Immature natural killer cell (primary cell): ENCODE data around the gene GARIN3. TPM values are rescaled to one million over a fixed set of nuclear protein-coding genes. Genes with fewer than 3 reads are reported as not detected.

Experiments used
- DNase-seq, 3 donors: peaks; one replicate each; pipeline ENCODE4 v3.0.0; 2022; ENCODE audit warnings: mixed read lengths in 1 of 3
- H3K27ac Mint-ChIP-seq, 6 donors: one replicate each; pipeline ENCODE4 v1.8.0; 2020; ENCODE audit warnings: mixed read lengths in 6 of 6, mild to moderate bottlenecking in 5 of 6, inconsistent platforms in 4 of 6, moderate library complexity in 3 of 6
- H3K27me3 Mint-ChIP-seq, 3 donors: one replicate each; pipeline ENCODE4 v1.8.0; 2020 to 2021; ENCODE audit warnings: low read depth in 3 of 3, mild to moderate bottlenecking in 3 of 3, mixed read lengths in 3 of 3, moderate library complexity in 3 of 3, inconsistent platforms in 1 of 3
- H3K36me3 Mint-ChIP-seq, 3 donors: one replicate each; pipeline ENCODE4 v1.8.0; 2020; ENCODE audit warnings: mixed read lengths in 3 of 3, inconsistent platforms in 2 of 3, mild to moderate bottlenecking in 2 of 3
- H3K4me1 Mint-ChIP-seq, 2 donors: one replicate each; pipeline ENCODE4 v1.8.0; 2020; ENCODE audit warnings: inconsistent platforms in 2 of 2, mild to moderate bottlenecking in 2 of 2, mixed read lengths in 2 of 2, moderate library complexity in 1 of 2
- H3K4me3 Mint-ChIP-seq, 5 donors: one replicate each; pipeline ENCODE4 v1.8.0; 2020; ENCODE audit warnings: mild to moderate bottlenecking in 5 of 5, mixed read lengths in 5 of 5, inconsistent platforms in 3 of 5, moderate library complexity in 3 of 5
- H3K9me3 Mint-ChIP-seq, 6 donors: one replicate each; pipeline ENCODE4 v1.8.0; 2020; ENCODE audit warnings: mild to moderate bottlenecking in 6 of 6, mixed read lengths in 6 of 6, inconsistent platforms in 4 of 6, moderate library complexity in 3 of 6
- polyA plus RNA-seq, 3 donors: library from polyadenylated mRNA; unstranded; fragments of 300-500 nt; fragmentation: Illumina TruSeq; gene quantifications; one replicate each; pipeline ENCODE4 v1.2.3, GENCODE V29; 2021

Gene GARIN3
- polyA plus RNA-seq, 3 donors from 2014 or later: not detected

DNA sequence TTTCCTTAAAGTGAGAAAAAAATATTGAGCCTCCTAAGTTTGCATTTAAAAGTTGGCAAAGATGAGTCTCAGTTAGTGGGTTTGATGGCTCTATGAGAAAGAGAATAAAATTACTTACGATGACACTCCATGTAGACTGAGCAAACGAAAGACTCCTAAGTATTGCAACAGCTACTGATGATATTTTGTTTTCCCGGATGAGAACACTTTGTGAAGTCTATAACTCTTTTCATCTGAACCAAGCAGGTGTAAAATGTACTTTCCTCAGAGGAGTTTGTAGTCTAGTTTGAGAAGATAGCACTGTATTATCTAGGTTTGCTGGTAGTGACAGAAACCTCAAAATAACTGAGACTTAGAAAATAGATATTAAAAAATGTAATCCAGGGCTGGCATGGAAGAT lies 12.9 kb upstream of the GARIN3 start:
- peaks cover 11 to 13% (median 12%) of the 10 kb centered on the region in 3 donors for H3K36me3 Mint-ChIP-seq
- peak overlapping the region; percentile 93 to 99 (median 99) for H3K27ac Mint-ChIP-seq
- peak overlapping the region in 2 of 5 donors; percentile 22 to 49 for H3K4me3 Mint-ChIP-seq
- peaks cover 0 to 4% (median 0%) of the 10 kb centered on the region in 3 donors for H3K27me3 Mint-ChIP-seq
- no peaks in the 10 kb centered on the region for H3K9me3 Mint-ChIP-seq
- peaks cover 46 to 56% of the 10 kb centered on the region in 2 donors for H3K4me1 Mint-ChIP-seq
- DNase-seq: no peak

DNA sequence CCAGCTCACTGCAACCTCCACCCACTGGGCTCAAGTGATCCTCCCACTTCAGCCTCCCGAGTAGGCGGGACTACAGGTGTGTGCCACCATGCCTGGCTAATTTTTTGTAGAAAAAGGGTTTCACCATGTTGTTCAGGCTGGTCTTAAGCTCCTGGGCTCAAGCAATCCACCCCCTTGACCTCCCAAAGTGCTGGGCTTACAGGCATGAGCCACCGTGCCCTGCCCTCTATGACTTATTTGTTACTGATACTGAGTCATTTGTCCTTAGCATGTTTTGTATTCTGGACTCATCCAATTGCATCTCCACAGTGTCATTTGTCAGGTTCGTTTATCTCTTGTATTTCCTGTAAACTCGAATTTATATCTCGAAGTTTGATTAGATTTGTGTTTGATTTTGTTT lies 11.9 kb upstream of the GARIN3 start:
- Mint-ChIP-seq H3K27ac (peak overlapping the region; percentile 11 to 99 (median 98)), H3K4me1 (peaks cover 39 to 49% of the 10 kb centered on the region in 2 donors), H3K9me3 (no peaks in the 10 kb centered on the region), H3K4me3 (peak overlapping the region in 1 of 5 donors; percentile 38), H3K36me3 (peaks cover 3% of the 10 kb centered on the region in 3 donors), H3K27me3 (peaks cover 0 to 4% (median 0%) of the 10 kb centered on the region in 3 donors)
- DNase-seq: no peak

DNA sequence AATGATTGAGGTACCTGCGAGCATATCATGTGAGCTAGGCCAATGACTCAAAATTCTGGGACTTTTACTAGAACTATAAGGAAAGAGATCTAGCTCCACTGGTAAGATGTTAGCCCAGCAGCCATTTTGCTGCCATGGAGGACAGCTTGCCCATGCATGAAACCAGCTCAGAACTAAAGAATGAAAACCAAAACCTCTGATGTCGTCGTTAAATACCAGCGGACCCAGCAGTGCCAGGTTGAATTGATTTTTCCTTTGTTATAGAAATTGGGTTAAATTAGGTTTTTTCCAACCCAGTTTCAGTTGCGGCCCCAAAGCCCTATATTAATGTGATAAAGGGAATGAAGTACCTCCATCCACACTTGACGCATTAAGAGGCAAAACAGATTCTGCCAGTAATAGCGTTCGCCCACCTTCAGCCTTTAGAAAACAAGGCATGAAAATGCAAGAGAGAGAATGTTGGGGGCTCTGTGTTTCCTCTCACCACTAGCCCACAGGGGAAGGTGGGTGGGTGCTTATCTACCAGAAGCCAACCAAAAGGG lies 9.1 kb upstream of the GARIN3 start:
- no peaks in the 10 kb centered on the region for H3K9me3 Mint-ChIP-seq
- H3K27me3 Mint-ChIP-seq: no peaks in the 10 kb centered on the region
- H3K4me3 Mint-ChIP-seq: no peak overlapping the region
- peak overlapping the region in 1 of 6 donors; percentile 45 for H3K27ac Mint-ChIP-seq
- H3K36me3 Mint-ChIP-seq: no peaks in the 10 kb centered on the region
- H3K4me1 Mint-ChIP-seq: peaks cover 36 to 40% of the 10 kb centered on the region in 2 donors
- no peak for DNase-seq

DNA sequence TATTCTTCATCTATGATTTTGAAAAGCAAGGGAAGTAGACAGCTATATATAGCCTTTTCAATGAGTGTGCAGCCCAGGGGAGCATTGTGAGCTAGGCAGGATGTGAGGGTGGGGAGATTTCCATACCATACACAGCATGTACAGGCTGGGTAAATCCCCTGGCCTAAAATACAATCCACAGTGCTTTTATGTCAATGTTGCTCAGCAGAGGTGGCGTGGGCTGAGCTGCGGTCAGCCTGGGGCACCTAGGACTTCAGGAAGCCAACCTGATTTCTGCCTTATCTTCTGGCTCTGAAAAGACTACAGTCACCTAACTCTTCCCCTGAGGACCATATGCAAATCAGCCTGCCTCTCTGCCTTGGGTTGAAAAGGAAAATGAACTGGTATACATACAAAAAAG lies 6.3 kb upstream of the GARIN3 start:
- no peaks in the 10 kb centered on the region for H3K27me3 Mint-ChIP-seq
- H3K36me3 Mint-ChIP-seq: no peaks in the 10 kb centered on the region
- peaks cover 16 to 21% of the 10 kb centered on the region in 2 donors for H3K4me1 Mint-ChIP-seq
- peak; percentile 35 to 44 (median 39) for DNase-seq
- peak overlapping the region in 2 of 5 donors; percentile 14 to 57 for H3K4me3 Mint-ChIP-seq
- H3K9me3 Mint-ChIP-seq: no peaks in the 10 kb centered on the region
- peak overlapping the region; percentile 28 to 88 (median 74) for H3K27ac Mint-ChIP-seq

DNA sequence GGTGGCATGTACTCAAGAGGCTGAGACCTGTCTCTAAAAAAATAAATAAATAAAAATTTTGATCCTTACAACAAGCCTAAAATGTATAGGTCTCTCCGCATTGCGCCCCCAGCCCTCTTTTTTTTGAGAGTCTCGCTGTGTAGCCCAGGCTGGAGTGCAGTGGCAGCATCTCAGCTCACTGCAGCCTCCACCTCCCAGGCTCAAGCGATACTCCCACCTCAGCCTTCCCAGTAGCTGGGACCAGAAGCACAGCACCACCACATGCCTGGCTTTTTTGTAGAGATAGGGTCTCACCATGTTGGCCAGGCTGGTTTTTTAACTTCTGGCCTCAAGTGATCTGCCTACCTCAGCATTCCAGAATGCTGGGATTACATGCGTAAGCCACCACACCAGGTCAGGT lies 2.2 kb upstream of the GARIN3 start:
- Mint-ChIP-seq H3K27ac (no peak overlapping the region), H3K9me3 (no peaks in the 10 kb centered on the region)

DNA sequence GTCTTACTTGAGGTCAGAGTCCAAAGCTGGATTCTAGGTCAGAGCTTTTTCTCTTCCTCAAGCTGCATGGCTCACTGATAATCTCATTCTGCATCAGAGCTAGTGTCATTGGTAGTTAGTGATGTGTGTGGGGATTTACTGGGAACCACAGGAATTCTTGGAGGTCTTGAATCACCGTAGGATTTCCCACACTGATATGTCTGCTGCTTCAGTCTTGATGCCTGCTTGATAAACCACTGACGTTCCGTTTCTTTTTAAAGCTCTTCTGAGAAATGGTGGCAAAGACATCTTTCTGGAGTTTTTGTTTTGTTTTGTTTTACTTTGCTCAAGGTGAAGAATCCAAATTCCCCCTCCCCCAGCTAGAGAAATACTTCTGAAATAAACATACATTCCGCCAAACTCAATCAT lies 1.2 kb upstream of the GARIN3 start:
- no peaks in the 10 kb centered on the region for H3K36me3 Mint-ChIP-seq
- peaks cover 8 to 15% of the 10 kb centered on the region in 2 donors for H3K4me1 Mint-ChIP-seq
- no peak for DNase-seq
- H3K27me3 Mint-ChIP-seq: peaks cover 0 to 6% (median 4%) of the 10 kb centered on the region in 3 donors
- H3K4me3 Mint-ChIP-seq: peak overlapping the region in 1 of 5 donors; percentile 58
- H3K27ac Mint-ChIP-seq: peak overlapping the region in 1 of 6 donors; percentile 42
- H3K9me3 Mint-ChIP-seq: no peaks in the 10 kb centered on the region

More for the DNA sequence above, 2.2 kb upstream of the GARIN3 start:
- no peaks in the 10 kb centered on the region for H3K36me3 Mint-ChIP-seq
- peaks cover 17 to 25% of the 10 kb centered on the region in 2 donors for H3K4me1 Mint-ChIP-seq
- no peak for DNase-seq
- peaks cover 0 to 5% (median 2%) of the 10 kb centered on the region in 3 donors for H3K27me3 Mint-ChIP-seq
- H3K4me3 Mint-ChIP-seq: no peak overlapping the region

DNA sequence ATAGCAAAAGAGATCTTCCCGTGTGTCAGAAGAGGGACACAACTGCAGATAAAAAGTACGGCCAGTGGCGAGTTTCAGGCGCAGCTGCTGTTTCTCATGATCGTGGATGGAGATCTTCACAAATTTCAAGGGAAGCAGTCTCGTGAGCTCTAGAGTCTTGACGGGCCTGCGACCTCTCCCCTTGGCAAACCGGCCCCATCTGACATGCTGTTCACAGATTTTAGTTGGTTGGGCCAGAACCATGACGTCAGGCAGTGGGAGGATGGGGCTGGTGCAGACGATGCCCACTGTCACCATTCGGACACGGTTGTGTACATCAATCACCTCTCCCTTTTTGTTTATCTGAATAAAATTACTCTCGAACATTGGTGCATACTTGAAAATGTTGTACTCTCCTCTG lies 396 bp downstream of the GARIN3 start:
- no peaks in the 10 kb centered on the region for H3K36me3 Mint-ChIP-seq
- H3K9me3 Mint-ChIP-seq: no peaks in the 10 kb centered on the region
- DNase-seq: no peak
- H3K4me3 Mint-ChIP-seq: no peak overlapping the region
- H3K27ac Mint-ChIP-seq: no peak overlapping the region
- peaks cover 0 to 6% (median 4%) of the 10 kb centered on the region in 3 donors for H3K27me3 Mint-ChIP-seq
- peaks cover 2 to 8% of the 10 kb centered on the region in 2 donors for H3K4me1 Mint-ChIP-seq

DNA sequence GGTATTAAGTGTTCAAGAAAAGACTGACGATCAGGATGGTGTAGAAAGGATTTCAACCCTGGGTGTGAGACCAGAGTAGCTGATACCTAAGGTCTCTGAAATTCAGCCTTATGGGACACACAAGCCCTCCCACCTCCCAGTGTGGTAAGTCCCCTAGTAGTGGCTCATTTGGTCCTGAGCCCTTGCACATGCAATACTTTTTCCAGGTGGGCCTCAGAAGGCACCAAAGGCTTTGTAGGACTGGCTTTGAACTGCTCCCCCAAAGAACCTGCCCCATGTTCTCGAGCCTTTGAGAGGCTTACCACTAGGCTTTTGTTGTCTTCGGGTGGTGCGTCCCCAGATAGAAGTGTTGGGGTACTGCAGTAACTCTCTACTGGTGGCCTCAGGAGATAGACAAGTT lies 803 bp downstream of the GARIN3 start:
- Mint-ChIP-seq H3K27ac (no peak overlapping the region), H3K36me3 (no peaks in the 10 kb centered on the region), H3K9me3 (no peaks in the 10 kb centered on the region), H3K4me1 (peaks cover 2 to 8% of the 10 kb centered on the region in 2 donors), H3K4me3 (no peak overlapping the region), H3K27me3 (peaks cover 0 to 6% (median 4%) of the 10 kb centered on the region in 3 donors)
- DNase-seq: no peak

DNA sequence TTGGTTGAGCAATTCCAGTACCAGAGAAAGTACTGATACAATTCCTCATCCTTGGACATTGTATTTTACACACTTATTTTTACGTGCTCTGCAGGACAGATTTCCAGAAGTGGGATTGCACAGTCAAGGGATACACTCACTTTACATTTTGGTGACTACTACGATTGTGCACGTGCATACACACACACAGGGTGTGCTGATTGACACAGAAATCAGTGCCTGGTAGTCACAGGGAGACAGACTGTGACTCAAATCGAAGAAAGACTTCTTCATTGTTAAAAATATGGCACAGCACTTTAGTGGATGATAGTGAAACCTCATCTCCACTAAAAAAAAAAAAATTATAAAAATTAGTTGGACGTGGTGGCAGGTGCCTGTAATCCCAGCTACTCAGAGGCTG lies 1.5 kb downstream of the GARIN3 start:
- no peak for DNase-seq
- Mint-ChIP-seq H3K4me3 (no peak overlapping the region), H3K9me3 (no peaks in the 10 kb centered on the region), H3K27me3 (peaks cover 0 to 6% (median 4%) of the 10 kb centered on the region in 3 donors), H3K36me3 (no peaks in the 10 kb centered on the region), H3K4me1 (peaks cover 4 to 8% of the 10 kb centered on the region in 2 donors), H3K27ac (no peak overlapping the region)

DNA sequence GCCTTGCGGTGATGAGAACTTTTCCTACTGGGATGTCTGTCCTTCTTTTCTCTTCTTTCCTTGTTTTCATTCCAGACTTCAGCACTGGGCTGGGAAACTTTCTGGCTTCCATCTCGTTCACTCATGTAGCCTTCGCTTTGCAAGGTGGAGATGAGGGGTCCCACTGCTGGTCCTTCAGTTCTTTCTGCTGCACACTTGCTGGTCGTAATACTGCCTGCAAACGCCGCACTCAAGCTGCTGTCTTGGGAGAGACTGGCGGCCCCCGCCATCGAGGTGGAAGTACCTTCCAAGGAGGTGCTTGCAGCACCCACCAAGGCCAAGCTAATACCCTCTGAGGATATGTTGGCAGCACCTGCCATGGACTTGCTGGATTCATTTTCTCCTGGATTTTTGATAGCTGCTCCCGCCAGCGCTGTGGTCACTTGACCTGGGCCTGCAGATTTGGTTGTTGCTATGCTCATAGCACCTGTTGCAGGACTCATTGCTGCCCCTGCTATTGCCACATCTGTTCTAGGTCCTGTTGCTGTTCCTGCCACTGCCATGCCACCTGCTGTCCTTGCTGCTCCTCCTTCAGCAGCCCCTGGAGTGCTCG lies 3.0 kb downstream of the GARIN3 start:
- Mint-ChIP-seq H3K4me3 (no peak overlapping the region), H3K27me3 (peaks cover 2 to 6% (median 4%) of the 10 kb centered on the region in 3 donors), H3K4me1 (peaks cover 9 to 13% of the 10 kb centered on the region in 2 donors), H3K27ac (no peak overlapping the region), H3K9me3 (no peaks in the 10 kb centered on the region), H3K36me3 (no peaks in the 10 kb centered on the region)
- DNase-seq: no peak

DNA sequence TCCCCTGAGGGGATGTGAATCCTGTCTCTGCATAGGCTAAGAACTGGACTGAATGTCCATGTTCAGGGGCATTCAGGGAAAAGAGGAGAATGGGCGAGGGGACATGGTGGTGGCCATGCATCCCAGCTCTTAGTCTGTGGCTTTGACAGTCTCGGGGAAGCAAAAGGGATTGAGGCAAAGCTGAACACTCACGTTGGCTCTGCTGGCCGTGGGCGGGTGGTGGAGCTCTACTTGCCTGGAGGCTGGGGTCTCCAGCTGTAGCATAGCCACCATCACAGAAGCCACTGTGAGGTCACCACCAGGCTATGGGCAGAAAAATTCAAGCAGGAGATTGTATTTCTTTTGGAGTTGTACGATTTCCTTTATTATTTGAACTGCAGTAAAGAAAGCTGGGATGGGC lies 4.1 kb downstream of the GARIN3 start:
- Mint-ChIP-seq H3K27me3 (peaks cover 2 to 6% (median 4%) of the 10 kb centered on the region in 3 donors), H3K4me1 (peaks cover 5 to 8% of the 10 kb centered on the region in 2 donors), H3K27ac (no peak overlapping the region), H3K9me3 (no peaks in the 10 kb centered on the region), H3K36me3 (no peaks in the 10 kb centered on the region), H3K4me3 (no peak overlapping the region)
- no peak for DNase-seq

DNA sequence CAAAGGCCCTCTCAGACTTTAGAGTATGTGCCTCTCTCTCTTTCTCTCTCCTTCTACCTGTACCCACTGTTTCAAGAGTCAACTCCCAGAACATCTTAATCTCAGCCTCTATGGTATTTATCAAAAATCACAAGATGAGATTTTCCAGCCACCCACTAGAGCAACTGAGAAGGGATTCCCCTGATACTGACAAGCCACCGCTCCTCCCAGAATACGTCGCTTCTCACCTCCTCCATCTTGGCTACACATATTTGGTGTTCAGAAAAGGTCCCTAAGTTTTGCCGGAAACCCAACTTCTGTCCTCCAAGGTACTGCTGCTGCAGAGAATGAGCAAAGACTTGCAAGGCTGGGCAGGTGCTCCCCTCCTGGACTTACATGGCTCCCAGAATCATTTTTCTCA lies 6.1 kb downstream of the GARIN3 start:
- no peak for DNase-seq
- Mint-ChIP-seq H3K36me3 (no peaks in the 10 kb centered on the region), H3K27ac (peak overlapping the region in 1 of 6 donors; percentile 70), H3K27me3 (peaks cover 2 to 8% (median 2%) of the 10 kb centered on the region in 3 donors), H3K4me1 (peaks cover 10 to 14% of the 10 kb centered on the region in 2 donors), H3K4me3 (no peak overlapping the region), H3K9me3 (no peaks in the 10 kb centered on the region)

DNA sequence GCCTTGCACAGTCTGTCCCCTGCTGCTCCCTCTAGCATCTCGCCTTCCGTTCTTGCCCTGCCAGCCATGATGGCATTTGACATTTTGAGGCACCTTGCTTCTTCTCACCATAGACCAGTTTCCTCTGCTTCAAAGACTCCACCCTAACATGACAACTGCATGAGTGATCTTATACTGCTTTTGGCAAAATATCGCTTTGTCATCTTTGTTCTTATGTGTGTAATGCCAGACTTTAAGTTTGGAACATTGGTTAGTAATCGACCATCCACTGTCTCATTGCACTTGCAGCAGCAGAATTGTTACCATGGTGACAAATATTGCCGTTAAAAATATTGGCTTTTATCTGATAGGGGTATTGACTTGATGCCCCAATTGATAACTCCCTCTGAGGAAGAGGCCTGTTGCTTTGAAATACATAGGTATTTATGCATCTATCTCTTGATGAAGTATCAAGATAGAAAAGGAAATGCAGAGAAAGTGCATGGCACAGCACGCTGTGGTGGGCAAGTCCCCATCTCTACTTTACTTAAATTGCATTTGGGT lies 6.8 kb downstream of the GARIN3 start:
- H3K36me3 Mint-ChIP-seq: no peaks in the 10 kb centered on the region
- peaks cover 2 to 5% (median 2%) of the 10 kb centered on the region in 3 donors for H3K27me3 Mint-ChIP-seq
- no peak overlapping the region for H3K4me3 Mint-ChIP-seq
- H3K9me3 Mint-ChIP-seq: no peaks in the 10 kb centered on the region
- H3K27ac Mint-ChIP-seq: no peak overlapping the region
- DNase-seq: no peak
- peaks cover 14 to 18% of the 10 kb centered on the region in 2 donors for H3K4me1 Mint-ChIP-seq

DNA sequence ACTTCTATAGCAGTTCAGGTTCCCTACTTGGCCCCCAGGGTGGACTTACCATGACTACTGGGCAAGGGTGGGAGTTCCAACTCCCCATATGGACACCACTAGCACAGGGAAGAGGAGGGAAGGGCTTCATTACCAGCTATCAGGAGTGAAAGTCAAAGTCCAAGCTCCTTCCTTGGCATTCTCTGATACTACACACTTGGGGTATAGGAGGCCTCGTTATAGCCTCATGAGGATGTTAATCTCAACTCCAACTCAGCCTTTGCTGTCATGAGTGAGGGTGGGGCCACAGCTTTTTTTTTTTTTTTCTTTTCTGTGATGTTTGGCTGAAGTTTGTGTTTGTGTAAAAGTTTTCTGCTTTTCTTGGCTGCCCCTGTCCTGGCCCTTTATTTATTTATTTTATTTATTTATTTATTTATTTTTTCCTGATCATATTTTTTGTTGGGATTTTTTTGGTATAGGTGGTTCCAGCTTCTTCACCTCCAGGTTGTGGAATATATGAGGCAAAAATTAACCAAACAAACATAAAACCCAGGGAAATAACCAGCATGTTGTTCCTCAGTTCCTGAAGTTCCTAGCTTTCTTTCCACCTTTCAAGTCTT lies 8.7 kb downstream of the GARIN3 start:
- no peak overlapping the region for H3K27ac Mint-ChIP-seq
- H3K4me3 Mint-ChIP-seq: no peak overlapping the region

More for the DNA sequence above, 8.7 kb downstream of the GARIN3 start:
- Mint-ChIP-seq H3K9me3 (no peaks in the 10 kb centered on the region), H3K4me1 (peaks cover 14 to 18% of the 10 kb centered on the region in 2 donors), H3K36me3 (no peaks in the 10 kb centered on the region), H3K27me3 (peaks cover 0 to 2% (median 2%) of the 10 kb centered on the region in 3 donors)
- no peak for DNase-seq
